Uterus (tissue), 2 donors: ENCODE data around the gene IL1RL1.

Source experiments
- POLR2A ChIP-seq, 2 donors: fragments of 450-650 bp; IDR thresholded peaks; one replicate each; pipeline ENCODE4 v1.6.1; 2016; ENCODE audit warnings: antibody characterized with exemption in 2 of 2, mild to moderate bottlenecking in 1 of 2, moderate library complexity in 1 of 2
- TF ChIP-seq, protein P1 (sequence below), 4 experiments: fragments of 200-600 bp in 2 of 4; fragments of 450-650 bp in 2 of 4; sonication (generic) in 2 of 4; IDR thresholded peaks; one replicate each; pipeline ENCODE4 v1.5.1; 2016 to 2019; ENCODE audit warnings: antibody characterized with exemption in 4 of 4, mild to moderate bottlenecking in 2 of 4, moderate library complexity in 1 of 4

DNA sequence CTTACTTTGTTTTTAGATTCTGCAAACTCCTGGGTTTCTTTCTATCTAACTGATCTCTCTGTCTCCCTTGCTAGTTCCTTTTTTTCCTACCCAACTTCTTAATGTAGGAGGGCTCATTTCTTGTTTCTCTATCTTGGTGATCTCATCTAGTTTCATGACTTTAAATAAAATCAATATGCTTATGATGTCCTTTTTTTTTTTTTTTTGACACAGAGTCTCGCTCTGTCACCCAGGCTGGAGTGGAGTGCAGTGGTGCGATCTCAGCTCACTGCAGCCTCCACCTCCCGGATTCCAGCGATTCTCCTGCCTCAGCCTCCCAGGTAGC lies 42.2 kb upstream of the IL1RL1 start:
- TF ChIP-seq, protein P1, sequence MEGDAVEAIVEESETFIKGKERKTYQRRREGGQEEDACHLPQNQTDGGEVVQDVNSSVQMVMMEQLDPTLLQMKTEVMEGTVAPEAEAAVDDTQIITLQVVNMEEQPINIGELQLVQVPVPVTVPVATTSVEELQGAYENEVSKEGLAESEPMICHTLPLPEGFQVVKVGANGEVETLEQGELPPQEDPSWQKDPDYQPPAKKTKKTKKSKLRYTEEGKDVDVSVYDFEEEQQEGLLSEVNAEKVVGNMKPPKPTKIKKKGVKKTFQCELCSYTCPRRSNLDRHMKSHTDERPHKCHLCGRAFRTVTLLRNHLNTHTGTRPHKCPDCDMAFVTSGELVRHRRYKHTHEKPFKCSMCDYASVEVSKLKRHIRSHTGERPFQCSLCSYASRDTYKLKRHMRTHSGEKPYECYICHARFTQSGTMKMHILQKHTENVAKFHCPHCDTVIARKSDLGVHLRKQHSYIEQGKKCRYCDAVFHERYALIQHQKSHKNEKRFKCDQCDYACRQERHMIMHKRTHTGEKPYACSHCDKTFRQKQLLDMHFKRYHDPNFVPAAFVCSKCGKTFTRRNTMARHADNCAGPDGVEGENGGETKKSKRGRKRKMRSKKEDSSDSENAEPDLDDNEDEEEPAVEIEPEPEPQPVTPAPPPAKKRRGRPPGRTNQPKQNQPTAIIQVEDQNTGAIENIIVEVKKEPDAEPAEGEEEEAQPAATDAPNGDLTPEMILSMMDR (IDR thresholded peaks at IDR 0.05): no peak
- no peak for TF ChIP-seq POLR2A (IDR thresholded peaks at IDR 0.05)
